Measurements from ENCODE around the gene RTP3. TPM values are rescaled to one million over a fixed set of nuclear protein-coding genes. Genes with fewer than 3 reads are reported as not detected.

RTP3 gene
- total and polyA plus RNA-seq, 12 donors = not detected

- no peaks in the 10 kb centered on the region for H3K4me1 ChIP-seq (replicated peaks in 1 of 2)
- 42 to 60% (median 54%) methylated on average over 3 of the region's 3 CpGs for WGBS, 4 donors
- peaks cover 6% of the 10 kb centered on the region for H3K27me3 ChIP-seq
- no peak for DNase-seq
- intact Hi-C loops (cut with DNase I) = no loop called here
- H3K36me3 ChIP-seq (replicated peaks in 1 of 2) = no peaks in the 10 kb centered on the region
- H3K4me3 ChIP-seq = no peak overlapping the region
- H3K27ac ChIP-seq = no peak overlapping the region
- no peak for TF ChIP-seq CTCF (IDR thresholded peaks at IDR 0.05)
- no peak for TF ChIP-seq POLR2A (IDR thresholded peaks at IDR 0.05)
- H3K9me3 ChIP-seq (replicated peaks in 1 of 3) = no peaks in the 10 kb centered on the region
Observed at GRCh38 chr3:46454209-46454595, 43.6 kb upstream of the RTP3 start.

- Histone ChIP-seq H3K27ac (no peak overlapping the region), H3K27me3 (peaks cover 6% of the 10 kb centered on the region), H3K4me1 (replicated peaks in 1 of 2) (no peaks in the 10 kb centered on the region), H3K9me3 (replicated peaks in 1 of 3) (no peaks in the 10 kb centered on the region), H3K36me3 (replicated peaks in 1 of 2) (no peaks in the 10 kb centered on the region), H3K4me3 (no peak overlapping the region)
- 74 to 83% (median 77%) methylated on average over 7 of the region's 7 CpGs for WGBS, 4 donors
- DNase-seq = no peak
- intact Hi-C loops (cut with DNase I) = no loop called here
- TF ChIP-seq CTCF (IDR thresholded peaks at IDR 0.05) = no peak
- no peak for TF ChIP-seq POLR2A (IDR thresholded peaks at IDR 0.05)
Observed at GRCh38 chr3:46454606-46455005, 43.2 kb upstream of the RTP3 start.

- no peak for DNase-seq
Observed at GRCh38 chr3:46455231-46456115, 42.3 kb upstream of the RTP3 start.

GRCh38 chr3:46456118-46456517 is 41.7 kb upstream of the RTP3 start:
- TF ChIP-seq POLR2A (IDR thresholded peaks at IDR 0.05) = no peak
- no peak for TF ChIP-seq CTCF (IDR thresholded peaks at IDR 0.05)
- intact Hi-C loops (cut with DNase I) = no loop called here
- Histone ChIP-seq H3K36me3 (replicated peaks in 1 of 2) (no peaks in the 10 kb centered on the region), H3K27me3 (no peaks in the 10 kb centered on the region), H3K9me3 (replicated peaks in 1 of 3) (no peaks in the 10 kb centered on the region), H3K4me3 (no peak overlapping the region), H3K4me1 (replicated peaks in 1 of 2) (no peaks in the 10 kb centered on the region), H3K27ac (no peak overlapping the region)
- DNase-seq = no peak
- 90 to 97% (median 92%) methylated on average over 11 to 14 of the region's 14 CpGs for WGBS, 4 donors

More at GRCh38 chr3:46455231-46456115, 42.3 kb upstream of the RTP3 start:
- Histone ChIP-seq H3K4me3 (no peak overlapping the region), H3K36me3 (replicated peaks in 1 of 2) (no peaks in the 10 kb centered on the region), H3K27me3 (peaks cover 2% of the 10 kb centered on the region), H3K9me3 (replicated peaks in 1 of 3) (no peaks in the 10 kb centered on the region), H3K27ac (no peak overlapping the region), H3K4me1 (replicated peaks in 1 of 2) (no peaks in the 10 kb centered on the region)
- intact Hi-C loops (cut with DNase I) = no loop called here
- 83 to 86% (median 85%) methylated on average over 15 to 21 of the region's 21 CpGs for WGBS, 4 donors
- no peak for TF ChIP-seq CTCF (IDR thresholded peaks at IDR 0.05)
- TF ChIP-seq POLR2A (IDR thresholded peaks at IDR 0.05) = no peak

All from adrenal gland (tissue), 12 donors.